ENCODE data around the gene CTNNA1.

The CTNNA1 gene

GRCh38 chr5:138932171-138932810 lies 179.1 kb downstream of the CTNNA1 start:
- no peak for DNase-seq (ENCODE audit: low spot score)

- DNase-seq (ENCODE audit: low spot score) = no peak
These were observed 180.5 kb downstream of the CTNNA1 start for GRCh38 chr5:138933522-138934290.

- no peak for DNase-seq (ENCODE audit: low spot score)
These were observed 181.7 kb downstream of the CTNNA1 start for GRCh38 chr5:138934971-138935370.

- no peak for DNase-seq (ENCODE audit: low spot score)
These were observed 182.2 kb downstream of the CTNNA1 start for GRCh38 chr5:138935466-138935865.

- no peak for DNase-seq (ENCODE audit: low spot score)
These were observed 183.2 kb downstream of the CTNNA1 start for GRCh38 chr5:138936225-138936967.

GRCh38 chr5:138936968-138937345 lies 183.7 kb downstream of the CTNNA1 start:
- DNase-seq (ENCODE audit: low spot score) = no peak

GRCh38 chr5:138937392-138938387 lies 184.5 kb downstream of the CTNNA1 start:
- no peak for DNase-seq (ENCODE audit: low spot score)

GRCh38 chr5:138938526-138938925 lies 185.3 kb downstream of the CTNNA1 start:
- no peak for DNase-seq (ENCODE audit: low spot score)

GRCh38 chr5:138942066-138942465 lies 188.8 kb downstream of the CTNNA1 start:
- DNase-seq (ENCODE audit: low spot score) = no peak

- no peak for DNase-seq (ENCODE audit: low spot score)
These were observed 189.6 kb downstream of the CTNNA1 start for GRCh38 chr5:138942861-138943260.

- peak; percentile 51 for DNase-seq (ENCODE audit: low spot score)
These were observed 190.5 kb downstream of the CTNNA1 start for GRCh38 chr5:138943599-138944173.

- peak; percentile 100 for DNase-seq (ENCODE audit: low spot score)
These were observed 191.5 kb downstream of the CTNNA1 start for GRCh38 chr5:138944527-138945322.

GRCh38 chr5:138945421-138946240 lies 192.4 kb downstream of the CTNNA1 start:
- no peak for DNase-seq (ENCODE audit: low spot score)

GRCh38 chr5:138946241-138946623 lies 193.0 kb downstream of the CTNNA1 start:
- DNase-seq (ENCODE audit: low spot score) = no peak

- no peak for DNase-seq (ENCODE audit: low spot score)
These were observed 193.8 kb downstream of the CTNNA1 start for GRCh38 chr5:138946831-138947560.

GRCh38 chr5:138947780-138948179 lies 194.6 kb downstream of the CTNNA1 start:
- no peak for DNase-seq (ENCODE audit: low spot score)

GRCh38 chr5:138948471-138949222 lies 195.4 kb downstream of the CTNNA1 start:
- no peak for DNase-seq (ENCODE audit: low spot score)

GRCh38 chr5:138949223-138949574 lies 196.0 kb downstream of the CTNNA1 start:
- no peak for DNase-seq (ENCODE audit: low spot score)
